B cell (primary cell): Measurements from ENCODE around the gene TLR5.

ENCODE experiments used
- CTCF ChIP-seq: fragments of 200-600 bp; IDR thresholded peaks from one replicate; pipeline ENCODE4 v1.8.0; 2022; ENCODE audit warnings: antibody characterized with exemption, mild to moderate bottlenecking
- EZH2 ChIP-seq: IDR thresholded peaks from 2 replicates; pipeline ENCODE4 v1.6.1; 2012; ENCODE audit warnings: borderline replicate concordance, low read depth, mild to moderate bottlenecking, moderate library complexity, low read length; ENCODE audit not compliant: insufficient read depth, poor library complexity, severe bottlenecking

- TF ChIP-seq CTCF: no peak
- no peak for TF ChIP-seq EZH2
Observed at GRCh38 chr1:223074445-223075300, 68.4 kb downstream of the TLR5 start.
